ENCODE data around the gene HOXA6. TPM values are rescaled to one million over a fixed set of nuclear protein-coding genes. Genes with fewer than 3 reads are reported as not detected.

Gene HOXA6
- total RNA-seq, 1 donor from 2014 or later = not detected

DNA sequence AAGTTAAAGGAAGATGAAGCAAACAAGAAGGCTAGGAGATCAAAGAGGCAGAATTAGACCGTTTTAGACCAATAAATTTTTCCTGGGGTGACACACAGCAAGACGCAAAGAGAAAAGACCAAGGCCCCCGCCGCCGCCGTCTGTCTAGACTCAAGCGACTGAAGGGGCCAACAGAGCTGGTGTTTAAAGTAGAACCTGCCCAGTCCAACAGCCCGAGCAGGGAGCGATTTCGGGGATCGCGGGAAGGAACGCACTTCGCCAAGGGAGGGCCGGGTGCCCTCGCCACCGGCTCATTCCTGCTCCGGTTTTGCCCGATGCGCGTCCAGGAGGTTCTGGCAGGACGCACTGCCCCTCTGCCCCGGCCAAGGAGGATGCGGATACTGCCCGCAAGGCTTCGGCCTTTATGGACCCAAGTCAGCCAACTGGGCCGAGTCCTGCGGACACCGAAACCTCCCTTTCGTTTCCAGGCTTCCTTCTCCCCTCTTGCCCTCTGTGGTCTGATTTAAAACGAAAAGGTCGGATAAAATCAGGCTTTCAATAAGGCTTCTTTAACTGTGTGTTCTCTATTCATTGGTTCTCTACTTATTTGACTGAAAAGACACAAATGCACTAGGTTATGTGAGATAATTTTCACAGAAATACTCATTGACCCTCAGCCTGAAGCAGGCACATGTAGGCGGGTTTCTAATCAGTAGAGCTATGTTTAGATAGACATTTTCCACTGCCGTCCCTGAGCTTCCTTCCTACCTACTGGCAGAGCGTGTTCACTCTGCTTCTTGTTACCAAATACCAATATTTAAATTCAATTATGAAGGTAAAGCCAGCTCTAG is 11.1 kb upstream of the HOXA6 start:
- no peak overlapping the region for H3K27ac ChIP-seq
- H3K9ac ChIP-seq = no peak overlapping the region
- no peaks in the 10 kb centered on the region for H3K4me1 ChIP-seq
- no peak for DNase-seq (ENCODE audit: low spot score)
- H3K27ac Mint-ChIP-seq = no peak overlapping the region
- H3K79me2 ChIP-seq (ENCODE audit: low read depth) = no peaks in the 10 kb centered on the region
- H2AFZ ChIP-seq (replicated peaks) = no peak overlapping the region
- H3K4me2 ChIP-seq = no peak overlapping the region
- H3K4me1 Mint-ChIP-seq = peaks cover 4% of the 10 kb centered on the region
- peaks cover 52% of the 10 kb centered on the region for H4K20me1 ChIP-seq (ENCODE audit: low read depth)
- H3K27me3 Mint-ChIP-seq (ENCODE audit: insufficient read depth, low read depth) = peaks cover 92% of the 10 kb centered on the region
- H3K4me3 Mint-ChIP-seq = no peak overlapping the region
- no peaks in the 10 kb centered on the region for H3K9me3 ChIP-seq (ENCODE audit: low read depth)
- no peak overlapping the region for H3K4me3 ChIP-seq
- peaks cover 100% of the 10 kb centered on the region for H3K27me3 ChIP-seq
- H3K9me3 Mint-ChIP-seq = peaks cover 15% of the 10 kb centered on the region
- TF ChIP-seq EZH2phosphoT487 (IDR thresholded peaks at IDR 0.05) (peak; percentile 81), EZH2 (IDR thresholded peaks at IDR 0.05) (peak; percentile 80), CTCF (IDR thresholded peaks at IDR 0.05) (no peak)
- H3K36me3 Mint-ChIP-seq = peaks cover 2% of the 10 kb centered on the region
- H3K36me3 ChIP-seq = no peaks in the 10 kb centered on the region
- no peaks in the 10 kb centered on the region for H3F3A ChIP-seq (ENCODE audit: low read depth)

GRCh38 chr7:27157702-27158431 is 10.3 kb upstream of the HOXA6 start:
- Histone ChIP-seq H3K4me1 (no peaks in the 10 kb centered on the region), H3F3A (ENCODE audit: low read depth) (no peaks in the 10 kb centered on the region), H3K9ac (no peak overlapping the region), H3K27me3 (peaks cover 100% of the 10 kb centered on the region), H2AFZ (replicated peaks) (no peak overlapping the region), H3K79me2 (ENCODE audit: low read depth) (no peaks in the 10 kb centered on the region), H3K36me3 (no peaks in the 10 kb centered on the region), H3K9me3 (ENCODE audit: low read depth) (no peaks in the 10 kb centered on the region), H3K4me2 (no peak overlapping the region), H3K27ac (no peak overlapping the region), H4K20me1 (ENCODE audit: low read depth) (peaks cover 54% of the 10 kb centered on the region), H3K4me3 (no peak overlapping the region)
- no peak overlapping the region for H3K27ac Mint-ChIP-seq
- peaks cover 4% of the 10 kb centered on the region for H3K36me3 Mint-ChIP-seq
- peaks cover 19% of the 10 kb centered on the region for H3K9me3 Mint-ChIP-seq
- peaks cover 92% of the 10 kb centered on the region for H3K27me3 Mint-ChIP-seq (ENCODE audit: insufficient read depth, low read depth)
- no peak for TF ChIP-seq CTCF (IDR thresholded peaks at IDR 0.05)
- TF ChIP-seq EZH2 (IDR thresholded peaks at IDR 0.05) = peak; percentile 86
- peak; percentile 88 for TF ChIP-seq EZH2phosphoT487 (IDR thresholded peaks at IDR 0.05)
- H3K4me3 Mint-ChIP-seq = no peak overlapping the region
- H3K4me1 Mint-ChIP-seq = peaks cover 4% of the 10 kb centered on the region
- DNase-seq (ENCODE audit: low spot score) = no peak

DNA sequence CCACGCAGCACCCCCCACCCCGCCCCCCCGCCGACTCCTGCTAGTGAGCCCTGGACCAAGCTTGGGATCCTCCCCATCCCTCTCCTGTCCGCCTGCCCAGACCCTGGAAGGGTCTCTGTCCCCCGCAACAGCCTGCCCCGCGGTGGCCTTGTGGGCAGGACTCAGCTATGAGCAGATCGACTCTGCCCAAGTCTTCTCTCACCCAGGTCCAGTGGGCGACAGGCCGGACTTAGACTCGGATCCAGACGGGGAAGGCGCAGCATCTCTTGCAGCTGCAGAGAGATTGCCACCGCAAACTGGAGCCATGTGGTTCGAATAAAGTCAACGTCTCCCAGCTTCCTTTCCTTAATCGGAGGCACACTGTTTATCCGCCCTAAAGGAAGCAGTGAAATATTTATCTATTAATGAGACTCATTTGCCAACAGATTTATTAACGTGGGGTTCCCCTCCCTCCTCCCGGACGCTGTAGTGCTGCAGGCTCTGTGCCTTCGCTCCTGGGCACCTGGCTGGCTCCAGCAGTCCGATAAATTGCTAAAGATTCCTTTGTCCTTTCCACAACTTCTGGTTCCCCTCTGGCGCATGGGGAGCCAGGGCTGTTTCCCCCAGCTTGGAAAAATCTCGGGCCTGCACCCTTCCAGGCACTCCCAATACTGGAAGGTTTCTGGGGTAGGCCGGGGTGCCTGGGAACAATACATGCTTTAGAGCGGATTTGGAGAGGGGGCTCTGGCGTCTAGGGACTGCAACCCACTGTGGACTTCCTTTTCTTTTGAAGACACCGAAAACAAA is 9.5 kb upstream of the HOXA6 start:
- no peak overlapping the region for H3K27ac Mint-ChIP-seq
- H3K27me3 Mint-ChIP-seq (ENCODE audit: insufficient read depth, low read depth) = peaks cover 91% of the 10 kb centered on the region
- H3K9ac ChIP-seq = no peak overlapping the region
- H3K9me3 ChIP-seq (ENCODE audit: low read depth) = no peaks in the 10 kb centered on the region
- peaks cover 62% of the 10 kb centered on the region for H4K20me1 ChIP-seq (ENCODE audit: low read depth)
- no peak overlapping the region for H2AFZ ChIP-seq (replicated peaks)
- H3K27me3 ChIP-seq = peaks cover 100% of the 10 kb centered on the region
- no peak overlapping the region for H3K27ac ChIP-seq
- H3K4me3 ChIP-seq = no peak overlapping the region
- peak overlapping the region; percentile 41 for H3K4me3 Mint-ChIP-seq
- H3K4me1 ChIP-seq = no peaks in the 10 kb centered on the region
- no peaks in the 10 kb centered on the region for H3K36me3 ChIP-seq
- H3K9me3 Mint-ChIP-seq = peaks cover 19% of the 10 kb centered on the region
- TF ChIP-seq CTCF (IDR thresholded peaks at IDR 0.05) (no peak), EZH2phosphoT487 (IDR thresholded peaks at IDR 0.05) (no peak), EZH2 (IDR thresholded peaks at IDR 0.05) (no peak)
- peaks cover 4% of the 10 kb centered on the region for H3K36me3 Mint-ChIP-seq
- no peaks in the 10 kb centered on the region for H3F3A ChIP-seq (ENCODE audit: low read depth)
- H3K4me1 Mint-ChIP-seq = peaks cover 4% of the 10 kb centered on the region
- H3K79me2 ChIP-seq (ENCODE audit: low read depth) = no peaks in the 10 kb centered on the region
- DNase-seq (ENCODE audit: low spot score) = no peak
- no peak overlapping the region for H3K4me2 ChIP-seq

Data from neural progenitor cell (in vitro differentiated cells).